ENCODE data around the gene ALPG. TPM values are rescaled to one million over a fixed set of nuclear protein-coding genes. Genes with fewer than 3 reads are reported as not detected.

Gene ALPG
- total RNA-seq, 1 experiment from 2014 or later = 1.2 TPM

GRCh38 chr2:232459419-232460035 lies 52.9 kb downstream of the ALPG start (continued):
- TF ChIP-seq, protein P1, sequence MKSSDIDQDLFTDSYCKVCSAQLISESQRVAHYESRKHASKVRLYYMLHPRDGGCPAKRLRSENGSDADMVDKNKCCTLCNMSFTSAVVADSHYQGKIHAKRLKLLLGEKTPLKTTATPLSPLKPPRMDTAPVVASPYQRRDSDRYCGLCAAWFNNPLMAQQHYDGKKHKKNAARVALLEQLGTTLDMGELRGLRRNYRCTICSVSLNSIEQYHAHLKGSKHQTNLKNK (CRISPR knock-in tag; IDR thresholded peaks at IDR 0.05) = no peak
- no peak for TF ChIP-seq ZNF232 (CRISPR knock-in tag; IDR thresholded peaks at IDR 0.05)

DNA sequence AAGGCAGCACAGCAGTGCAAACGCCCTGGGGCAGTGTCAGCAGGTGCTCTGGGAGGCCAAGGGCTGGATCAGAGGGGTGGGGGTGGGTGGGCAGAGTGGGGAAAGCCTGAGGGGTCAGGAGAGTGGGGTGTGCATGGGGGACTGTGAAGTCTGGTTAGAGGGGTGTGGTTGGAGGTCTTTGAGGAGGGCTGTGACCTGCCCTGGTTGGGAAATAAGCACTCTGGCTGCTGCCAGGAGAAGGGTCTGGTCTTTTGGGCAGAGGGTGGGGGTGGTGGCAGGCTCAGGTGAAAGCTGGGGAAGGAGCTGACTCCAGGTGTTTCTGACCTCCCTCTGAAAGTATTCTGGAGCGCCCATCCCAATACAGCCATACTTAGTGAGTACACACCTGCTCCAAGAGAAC lies 53.5 kb downstream of the ALPG start:
- ChIA-PET POLR2A (no interaction called here), CTCF (interaction anchor here (6.2 kb wide), 1 partner anchor 62 kb away, joined by 53 read pairs; the partner anchor contains the start of gene PRSS56)
- peaks cover 4% of the 10 kb centered on the region; the same call in 1 of the 2 replicates for H3K27me3 Mint-ChIP-seq (ENCODE audit: low read depth)
- H3K9me3 Mint-ChIP-seq = no peaks in the 10 kb centered on the region
- H3K4me3 Mint-ChIP-seq = no peak overlapping the region
- no peaks in the 10 kb centered on the region for H3K4me1 Mint-ChIP-seq
- ATAC-seq (no peak), DNase-seq (ENCODE audit: low spot score) (no peak)
- no peak overlapping the region for H3K27ac Mint-ChIP-seq
- H3K36me3 Mint-ChIP-seq = no peaks in the 10 kb centered on the region
- TF ChIP-seq ZNF138 (CRISPR knock-in tag; conservative IDR thresholded peaks at IDR 0.05) (no peak), ZNF423 (CRISPR knock-in tag; IDR thresholded peaks at IDR 0.05) (no peak), SP1 (CRISPR knock-in tag; conservative IDR thresholded peaks at IDR 0.05) (no peak), AFF4 (CRISPR knock-in tag; IDR thresholded peaks at IDR 0.05; ENCODE audit: borderline replicate concordance) (no peak), NFATC4 (CRISPR knock-in tag; IDR thresholded peaks at IDR 0.05) (no peak)
- TF ChIP-seq, protein P2, sequence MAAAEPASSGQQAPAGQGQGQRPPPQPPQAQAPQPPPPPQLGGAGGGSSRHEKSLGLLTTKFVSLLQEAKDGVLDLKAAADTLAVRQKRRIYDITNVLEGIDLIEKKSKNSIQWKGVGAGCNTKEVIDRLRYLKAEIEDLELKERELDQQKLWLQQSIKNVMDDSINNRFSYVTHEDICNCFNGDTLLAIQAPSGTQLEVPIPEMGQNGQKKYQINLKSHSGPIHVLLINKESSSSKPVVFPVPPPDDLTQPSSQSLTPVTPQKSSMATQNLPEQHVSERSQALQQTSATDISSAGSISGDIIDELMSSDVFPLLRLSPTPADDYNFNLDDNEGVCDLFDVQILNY (CRISPR knock-in tag; IDR thresholded peaks at IDR 0.05) = no peak

Other genes starting within 250 kb of the ALPG start
- 0.14 to 0.20 TPM (median 0.14 TPM) in 3 replicates for gene ALPP, start 28.1 kb upstream of the ALPG start, total RNA-seq (2021)
- gene ALPI, start 49.3 kb downstream of the ALPG start, total RNA-seq (2021) = not detected in 3 replicates
- 21.4 to 23.3 TPM (median 21.9 TPM) in 3 replicates for gene ECEL1, start 81.0 kb downstream of the ALPG start, total RNA-seq (2021)
- not detected in 3 replicates for gene PRSS56, start 113.5 kb downstream of the ALPG start, total RNA-seq (2021)
- 0.07 to 0.11 TPM in 2 of 3 replicates, not detected in the other for gene CHRND, start 119.3 kb downstream of the ALPG start, total RNA-seq (2021)
- 0.20 TPM in 1 of 3 replicates, not detected in the others for gene CHRNG, start 132.8 kb downstream of the ALPG start, total RNA-seq (2021)
- 5.2 to 9.0 TPM (median 6.1 TPM) in 3 replicates for gene TIGD1, start 143.7 kb downstream of the ALPG start, total RNA-seq (2021)
- 90.6 to 97.8 TPM (median 95.9 TPM) in 3 replicates for gene EIF4E2, start 143.8 kb downstream of the ALPG start, total RNA-seq (2021)
- gene EFHD1, start 226.8 kb downstream of the ALPG start, total RNA-seq (2021) = 5.4 to 6.8 TPM (median 6.1 TPM) in 3 replicates

Data from WTC11 (cell line).